Ovary (tissue), 9 donors: ENCODE results near the gene RUNX2. TPM values are rescaled to one million over a fixed set of nuclear protein-coding genes. Genes with fewer than 3 reads are reported as not detected.

Experiments used
- DNase-seq, 5 donors: peaks; one replicate each; pipeline ENCODE4 v3.0.0-alpha.2; 2019 to 2020
- H3K27ac ChIP-seq, 2 donors: fragments of 200-600 bp; one replicate each; pipeline versions ENCODE4 v1.5.1 to v1.8.0; 2019 to 2022
- H3K27me3 ChIP-seq: fragments of 200-600 bp; one replicate; pipeline ENCODE4 v1.8.0; 2022
- H3K36me3 ChIP-seq: fragments of 200-600 bp; sonication (generic); one replicate; pipeline ENCODE4 v1.5.1; 2019
- H3K4me1 ChIP-seq: one replicate; pipeline ENCODE4 v1.8.1; 2013; ENCODE audit warnings: mild to moderate bottlenecking, moderate library complexity; ENCODE audit not compliant: insufficient read depth
- H3K4me3 ChIP-seq: fragments of 200-600 bp; sonication (generic); one replicate; pipeline ENCODE4 v1.5.1; 2017
- H3K9me3 ChIP-seq, 2 donors: fragments of 200-600 bp in 1 of 2; sonication (generic) in 1 of 2; one replicate each; pipeline versions ENCODE4 v1.5.1 to v1.8.1; 2013 to 2019; ENCODE audit warnings: mild to moderate bottlenecking in 1 of 2, moderate library complexity in 1 of 2
- CTCF ChIP-seq, 3 donors: fragments of 450-650 bp in 2 of 3; fragments of 200-600 bp in 1 of 3; IDR thresholded peaks; one replicate each; pipeline versions ENCODE4 v1.5.1 to v1.8.0; 2016 to 2022; ENCODE audit warnings: antibody characterized with exemption in 3 of 3, mild to moderate bottlenecking in 1 of 3
- EP300 ChIP-seq: sonication (generic); formaldehyde crosslinking; IDR thresholded peaks from one replicate; pipeline ENCODE4 v1.6.1; 2017; ENCODE audit warnings: antibody characterized with exemption
- POLR2A ChIP-seq: fragments of 450-650 bp; IDR thresholded peaks from one replicate; pipeline ENCODE4 v1.6.1; 2017; ENCODE audit warnings: antibody characterized with exemption, mild to moderate bottlenecking, moderate library complexity
- WGBS, 3 donors: extraction: QIAGEN DNeasy Blood & Tissue Kit in 1 of 3; methylation state at CpG; one replicate each; pipeline versions ENCODE4 v1.1.5 to v1.1.7; 2013 to 2017; 5-methylcytosine and 5-hydroxymethylcytosine counted together
- intact Hi-C, 4 donors: fragments of 100-400 bp; cut with DNase I; formaldehyde crosslinking; loops; one replicate each; pipeline versions ENCODE4 v1.11.0 to v1.15.1; 2022 to 2023
- polyA plus RNA-seq, 2 donors: library from polyadenylated mRNA; stranded (reverse); fragments of 200-250 nt in 1 of 2; fragments of 350-450 nt in 1 of 2; fragmentation: Illumina TruSeq in 1 of 2; extraction: RNeasy Lipid Tissue Mini Kit (QIAGEN cat#74804) in 1 of 2; gene quantifications; one replicate each; pipeline ENCODE4 v1.2.3, GENCODE V29; 2013 to 2014
- total RNA-seq, 7 donors: library from RNA; depleted of rRNA in 2 of 7; stranded (reverse); fragments of >200 nt in 2 of 7; fragmentation: NEBNext Ultra II Directional in 3 of 7; extraction: Animal tissue kit (Norgen Biotek cat#: 25700) in 3 of 7; gene quantifications; one replicate each; pipeline versions ENCODE4 v1.1.0 to v1.2.4, GENCODE V29; 2016 to 2023
- donor health status: DM: no; HTN: no; CAD: no; lungs with moderate emphysema.
- donor health status: DM: no; HTN: no; CAD: no.
- donor health status: Bipolar disorder and iron deficiency.
- donor health status: DM: yes; HTN: yes; CAD: no.
- donor health status: DM: no; HTN: no; CAD: no.
- donor health status: DM: yes; HTN: yes; CAD: no.

The RUNX2 gene
- total and polyA plus RNA-seq, 9 donors, result 1.1 to 25.2 (median 3.3) TPM

GRCh38 chr6:45679163-45679562 lies 351.0 kb downstream of the RUNX2 start:
- no peak overlapping the region for H3K27ac ChIP-seq
- 72 to 86% (median 79%) methylated on average over 5 of the region's 5 CpGs for WGBS, 3 donors
- no peaks in the 10 kb centered on the region for H3K9me3 ChIP-seq
- peaks cover 1% of the 10 kb centered on the region for H3K4me1 ChIP-seq
- H3K36me3 ChIP-seq, result no peaks in the 10 kb centered on the region
- DNase-seq, result no peak
- intact Hi-C loops, result no loop called here
- H3K27me3 ChIP-seq, result no peaks in the 10 kb centered on the region
- TF ChIP-seq EP300 (no peak), POLR2A (no peak), CTCF (IDR thresholded peaks at IDR 0.05) (no peak)
- no peak overlapping the region for H3K4me3 ChIP-seq

GRCh38 chr6:45679631-45680030 lies 351.5 kb downstream of the RUNX2 start:
- Histone ChIP-seq H3K4me3 (no peak overlapping the region), H3K9me3 (no peaks in the 10 kb centered on the region), H3K36me3 (no peaks in the 10 kb centered on the region), H3K4me1 (peaks cover 1% of the 10 kb centered on the region), H3K27ac (no peak overlapping the region), H3K27me3 (no peaks in the 10 kb centered on the region)
- no peak for TF ChIP-seq EP300
- no peak for TF ChIP-seq POLR2A
- TF ChIP-seq CTCF (IDR thresholded peaks at IDR 0.05), result no peak
- DNase-seq, result no peak
- intact Hi-C loops, result no loop called here
- WGBS, 3 donors, result 92 to 97% (median 95%) methylated on average over 2 of the region's 2 CpGs

GRCh38 chr6:45681860-45682511 lies 353.9 kb downstream of the RUNX2 start:
- TF ChIP-seq EP300, result no peak
- H3K4me3 ChIP-seq, result no peak overlapping the region
- no peak for DNase-seq
- peaks cover 1% of the 10 kb centered on the region for H3K4me1 ChIP-seq
- H3K9me3 ChIP-seq, result no peaks in the 10 kb centered on the region
- intact Hi-C loops, result no loop called here
- no peak overlapping the region for H3K27ac ChIP-seq
- H3K36me3 ChIP-seq, result no peaks in the 10 kb centered on the region
- H3K27me3 ChIP-seq, result no peaks in the 10 kb centered on the region
- 74 to 84% (median 75%) methylated on average over 4 of the region's 4 CpGs for WGBS, 3 donors

GRCh38 chr6:45684476-45684875 lies 356.3 kb downstream of the RUNX2 start:
- Histone ChIP-seq H3K27me3 (no peaks in the 10 kb centered on the region), H3K4me3 (no peak overlapping the region), H3K4me1 (no peaks in the 10 kb centered on the region), H3K36me3 (no peaks in the 10 kb centered on the region), H3K27ac (no peak overlapping the region), H3K9me3 (no peaks in the 10 kb centered on the region)
- TF ChIP-seq CTCF (IDR thresholded peaks at IDR 0.05) (no peak), EP300 (no peak), POLR2A (no peak)
- DNase-seq, result no peak
- intact Hi-C loops, result no loop called here

- no peaks in the 10 kb centered on the region for H3K36me3 ChIP-seq
- no peak for TF ChIP-seq CTCF (IDR thresholded peaks at IDR 0.05)
- no peak for TF ChIP-seq POLR2A
- no peak for TF ChIP-seq EP300
- H3K9me3 ChIP-seq, result no peaks in the 10 kb centered on the region
- DNase-seq, result no peak
- no peak overlapping the region for H3K4me3 ChIP-seq
- intact Hi-C loops, result no loop called here
- no peaks in the 10 kb centered on the region for H3K4me1 ChIP-seq
- no peaks in the 10 kb centered on the region for H3K27me3 ChIP-seq
- H3K27ac ChIP-seq, result no peak overlapping the region
These were observed 356.9 kb downstream of the RUNX2 start for GRCh38 chr6:45685076-45685475.
